Esophagus squamous epithelium (tissue), 5 donors: ENCODE results near the gene SLC25A11. TPM values are rescaled to one million over a fixed set of nuclear protein-coding genes. Genes with fewer than 3 reads are reported as not detected.

Experiments used
- DNase-seq: peaks from one replicate; lab custom pipeline; 2025; lab: John Stamatoyannopoulos, UW
- H3K27ac ChIP-seq, 4 donors: fragments of 200-600 bp; sonication (generic); one replicate each; pipeline ENCODE4 v1.5.1; 2016 to 2019; ENCODE audit warnings: mild to moderate bottlenecking in 1 of 4
- H3K27me3 ChIP-seq, 4 donors: fragments of 200-600 bp; sonication (generic); 1 replicate in 3 of 4; 2 replicates in 1 of 4; pipeline versions ENCODE4 v1.5.1 to v1.6.0; 2017 to 2021; ENCODE audit warnings: antibody characterized with exemption in 1 of 4
- H3K36me3 ChIP-seq, 3 donors: fragments of 200-600 bp; sonication (generic); one replicate each; pipeline ENCODE4 v1.5.1; 2016 to 2019
- H3K4me1 ChIP-seq, 3 donors: fragments of 200-600 bp; sonication (generic); one replicate each; pipeline ENCODE4 v1.5.1; 2017 to 2019
- H3K4me3 ChIP-seq, 4 donors: fragments of 200-600 bp; sonication (generic); 1 replicate in 3 of 4; 2 replicates in 1 of 4; pipeline ENCODE4 v1.5.1; 2016 to 2019; ENCODE audit warnings: mild to moderate bottlenecking in 2 of 4, moderate library complexity in 1 of 4
- H3K9me3 ChIP-seq, 3 donors: fragments of 200-600 bp; sonication (generic); one replicate each; pipeline ENCODE4 v1.5.1; 2016 to 2019
- POLR2A ChIP-seq, 4 donors: fragments of 450-650 bp; IDR thresholded peaks; one replicate each; pipeline ENCODE4 v1.6.1; 2017; ENCODE audit warnings: antibody characterized with exemption in 4 of 4, mild to moderate bottlenecking in 4 of 4, moderate library complexity in 3 of 4
- WGBS, 2 donors: methylation state at CpG; one replicate each; pipeline ENCODE4 v1.1.5; 2018; 5-methylcytosine and 5-hydroxymethylcytosine counted together
- intact Hi-C: fragments of 100-400 bp; cut with DNase I; formaldehyde crosslinking; loops from one replicate; pipeline ENCODE4 v1.15.0; 2022
- total RNA-seq, 4 donors: library from RNA; depleted of rRNA; stranded (reverse); fragments of >200 nt; gene quantifications; one replicate each; pipeline ENCODE4 v1.1.0, GENCODE V29; 2016
- TF ChIP-seq, protein P1 (sequence below), 6 experiments: fragments of 450-650 bp in 4 of 6; fragments of 200-600 bp in 2 of 6; sonication (generic) in 2 of 6; IDR thresholded peaks; one replicate each; pipeline ENCODE4 v1.5.1; 2016 to 2019; ENCODE audit warnings: antibody characterized with exemption in 6 of 6, mild to moderate bottlenecking in 4 of 6, moderate library complexity in 4 of 6
- donor health status: DM: yes; HTN: yes; CAD: no.

SLC25A11 gene
- total RNA-seq, 4 donors from 2014 or later, result 29.3 to 54.2 (median 42.2) TPM

DNA sequence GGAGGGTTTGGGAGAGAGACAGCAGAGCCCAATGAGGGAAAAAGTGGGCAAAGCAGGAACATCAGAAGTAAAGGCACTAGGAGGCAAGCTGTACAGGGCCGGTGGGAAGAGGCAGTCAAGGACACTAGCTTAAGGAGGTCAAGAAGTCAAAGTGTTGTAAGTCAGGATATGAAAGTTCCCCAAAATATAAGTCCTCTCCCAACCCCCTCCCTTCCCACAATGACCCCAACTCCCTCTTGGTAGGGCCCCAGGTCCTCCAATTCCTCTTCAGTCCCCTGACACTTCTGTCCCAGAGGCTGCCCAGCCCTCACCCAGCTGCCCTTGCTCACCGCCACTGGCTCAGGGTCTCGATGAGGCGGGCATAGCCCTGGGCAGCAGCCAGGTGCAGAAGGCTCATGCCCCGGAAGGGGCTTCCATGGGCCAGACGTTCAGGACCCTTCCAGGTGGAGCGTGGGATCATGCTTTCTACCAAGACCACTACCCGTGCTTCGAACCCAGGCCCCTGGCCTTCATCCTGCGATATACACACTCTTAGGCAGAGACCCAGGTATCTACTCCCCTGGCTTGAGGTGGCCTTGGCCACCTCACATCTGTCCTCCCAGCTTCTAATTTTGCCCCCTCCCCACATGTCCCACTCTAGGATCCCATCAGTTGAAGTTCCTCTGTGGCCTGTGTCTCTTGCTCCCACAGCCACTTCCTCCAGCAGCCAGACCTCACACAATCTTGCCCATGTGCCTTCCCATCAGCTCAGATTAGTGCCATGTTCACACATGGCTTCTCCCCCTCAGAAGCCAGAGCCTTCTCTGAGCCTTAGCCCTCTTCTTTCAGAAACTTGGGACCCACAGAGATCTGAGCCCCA lies 33.6 kb upstream of the SLC25A11 start:
- Histone ChIP-seq H3K4me3 (no peak overlapping the region), H3K4me1 (peaks cover 8 to 16% (median 10%) of the 10 kb centered on the region in 3 donors), H3K36me3 (peaks cover 24 to 91% (median 32%) of the 10 kb centered on the region in 3 donors), H3K27ac (no peak overlapping the region), H3K9me3 (no peaks in the 10 kb centered on the region), H3K27me3 (no peaks in the 10 kb centered on the region)
- no peak for DNase-seq
- TF ChIP-seq, protein P1, sequence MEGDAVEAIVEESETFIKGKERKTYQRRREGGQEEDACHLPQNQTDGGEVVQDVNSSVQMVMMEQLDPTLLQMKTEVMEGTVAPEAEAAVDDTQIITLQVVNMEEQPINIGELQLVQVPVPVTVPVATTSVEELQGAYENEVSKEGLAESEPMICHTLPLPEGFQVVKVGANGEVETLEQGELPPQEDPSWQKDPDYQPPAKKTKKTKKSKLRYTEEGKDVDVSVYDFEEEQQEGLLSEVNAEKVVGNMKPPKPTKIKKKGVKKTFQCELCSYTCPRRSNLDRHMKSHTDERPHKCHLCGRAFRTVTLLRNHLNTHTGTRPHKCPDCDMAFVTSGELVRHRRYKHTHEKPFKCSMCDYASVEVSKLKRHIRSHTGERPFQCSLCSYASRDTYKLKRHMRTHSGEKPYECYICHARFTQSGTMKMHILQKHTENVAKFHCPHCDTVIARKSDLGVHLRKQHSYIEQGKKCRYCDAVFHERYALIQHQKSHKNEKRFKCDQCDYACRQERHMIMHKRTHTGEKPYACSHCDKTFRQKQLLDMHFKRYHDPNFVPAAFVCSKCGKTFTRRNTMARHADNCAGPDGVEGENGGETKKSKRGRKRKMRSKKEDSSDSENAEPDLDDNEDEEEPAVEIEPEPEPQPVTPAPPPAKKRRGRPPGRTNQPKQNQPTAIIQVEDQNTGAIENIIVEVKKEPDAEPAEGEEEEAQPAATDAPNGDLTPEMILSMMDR (IDR thresholded peaks at IDR 0.05), result no peak
- no peak for TF ChIP-seq POLR2A (IDR thresholded peaks at IDR 0.05)
- 80 to 92% methylated on average over 6 to 10 of the region's 10 CpGs for WGBS, 2 donors
- intact Hi-C loops, result no loop called here

DNA sequence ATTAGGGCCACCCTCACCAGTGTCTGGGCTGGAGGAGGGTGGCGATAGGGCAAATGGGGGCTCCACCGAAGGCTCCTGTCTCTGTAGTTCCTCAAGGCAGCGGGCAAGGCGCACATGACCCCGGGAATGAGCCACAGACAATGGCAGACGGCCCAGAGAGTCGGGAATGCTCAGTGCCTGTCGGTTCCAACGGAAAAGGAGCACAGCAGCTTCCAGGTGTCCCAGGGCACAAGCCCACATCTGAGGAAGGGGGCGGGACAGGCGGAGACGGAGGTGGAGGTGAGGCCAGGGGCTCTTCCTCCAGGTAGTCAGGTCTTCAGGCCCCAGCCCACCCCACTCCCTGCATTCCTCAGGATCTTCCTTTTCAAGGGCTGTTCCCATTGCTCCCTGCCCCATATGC lies 32.9 kb upstream of the SLC25A11 start:
- H3K9me3 ChIP-seq, result no peaks in the 10 kb centered on the region
- no peak for DNase-seq
- H3K36me3 ChIP-seq, result peaks cover 20 to 83% (median 32%) of the 10 kb centered on the region in 3 donors
- intact Hi-C loops, result no loop called here
- no peaks in the 10 kb centered on the region for H3K27me3 ChIP-seq
- H3K4me3 ChIP-seq, result no peak overlapping the region
- no peak overlapping the region for H3K27ac ChIP-seq
- H3K4me1 ChIP-seq, result peaks cover 13 to 23% (median 14%) of the 10 kb centered on the region in 3 donors
- TF ChIP-seq, protein P1 (IDR thresholded peaks at IDR 0.05), result no peak
- no CpG with 5 or more reads among the region's 12 CpGs for WGBS, 2 donors

DNA sequence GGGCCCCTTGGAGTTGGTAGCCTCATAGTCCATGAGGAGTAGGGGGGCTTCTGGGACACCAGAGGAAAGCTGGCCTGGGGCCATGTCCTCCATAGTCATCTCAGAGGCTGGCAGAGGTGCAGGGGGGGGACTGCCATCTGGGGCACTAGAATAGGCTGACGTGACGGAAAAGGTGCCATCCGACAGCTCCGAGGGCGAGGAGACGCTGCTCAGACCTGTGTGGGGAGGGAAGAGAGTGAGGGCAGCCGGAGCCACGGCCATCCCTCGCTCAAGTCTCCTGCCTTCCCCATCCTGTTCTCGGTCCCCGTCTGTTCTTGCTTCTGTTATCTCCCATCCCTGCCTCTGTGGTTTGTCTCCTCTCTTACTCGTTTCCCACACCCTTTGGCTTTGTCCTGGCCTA lies 32.5 kb upstream of the SLC25A11 start:
- 91 to 93% methylated on average over 12 of the region's 12 CpGs for WGBS, 2 donors
- DNase-seq, result no peak
- Histone ChIP-seq H3K27me3 (no peaks in the 10 kb centered on the region), H3K4me1 (peaks cover 13 to 23% (median 14%) of the 10 kb centered on the region in 3 donors), H3K4me3 (no peak overlapping the region), H3K9me3 (no peaks in the 10 kb centered on the region), H3K36me3 (peaks cover 16 to 79% (median 32%) of the 10 kb centered on the region in 3 donors), H3K27ac (peak overlapping the region in 1 of 4 donors; percentile 23)
- intact Hi-C loops, result no loop called here
- TF ChIP-seq POLR2A (IDR thresholded peaks at IDR 0.05), result no peak
- TF ChIP-seq, protein P1 (IDR thresholded peaks at IDR 0.05), result no peak

DNA sequence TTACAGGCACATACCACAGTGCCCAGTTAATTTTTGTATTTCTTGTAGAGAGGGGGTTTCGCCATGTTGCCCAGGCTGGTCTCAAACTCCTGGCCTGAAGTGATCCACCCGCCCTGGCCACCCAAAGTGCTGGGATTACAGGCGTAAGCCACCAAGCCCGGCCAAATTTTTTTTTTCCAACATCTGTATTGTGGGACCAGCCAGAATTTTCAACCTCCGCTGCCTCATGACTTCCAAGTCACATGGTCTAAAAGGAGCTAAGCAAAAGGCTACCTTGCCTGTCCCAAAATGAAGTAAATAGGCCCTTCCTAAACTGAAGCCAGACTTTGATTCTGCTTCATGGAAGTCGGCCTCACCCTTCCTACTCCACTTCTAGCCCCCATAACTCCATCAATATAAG lies 32.0 kb upstream of the SLC25A11 start:
- 78 to 88% methylated on average over 6 of the region's 6 CpGs for WGBS, 2 donors
- Histone ChIP-seq H3K27ac (peak overlapping the region in 1 of 4 donors; percentile 23), H3K9me3 (no peaks in the 10 kb centered on the region), H3K4me1 (peaks cover 13 to 24% (median 14%) of the 10 kb centered on the region in 3 donors), H3K4me3 (no peak overlapping the region), H3K27me3 (no peaks in the 10 kb centered on the region), H3K36me3 (peaks cover 14 to 74% (median 29%) of the 10 kb centered on the region in 3 donors)
- intact Hi-C loops, result no loop called here
- no peak for DNase-seq
- TF ChIP-seq POLR2A (IDR thresholded peaks at IDR 0.05), result no peak
- TF ChIP-seq, protein P1 (IDR thresholded peaks at IDR 0.05), result no peak

DNA sequence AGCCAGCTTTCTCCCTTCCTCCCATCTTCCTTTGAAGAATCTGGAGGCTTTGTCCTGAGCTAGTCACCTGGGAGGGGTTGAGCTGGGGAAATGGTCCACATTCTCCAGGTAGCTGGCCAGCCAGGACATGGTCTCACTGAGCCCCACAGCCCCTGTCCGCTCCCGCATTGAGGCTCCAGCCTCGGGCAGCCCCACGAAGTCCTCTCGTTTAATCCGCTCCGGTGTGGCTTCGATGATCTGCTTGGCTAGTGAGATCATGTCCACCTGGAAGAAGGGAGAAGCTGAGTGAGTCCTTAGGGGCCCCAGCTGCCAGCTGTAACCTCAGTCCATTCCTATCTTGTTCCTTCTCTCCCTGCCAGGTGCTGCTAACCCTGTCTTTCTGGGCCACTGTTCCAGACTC lies 30.4 kb upstream of the SLC25A11 start:
- H3K27ac ChIP-seq, result peak overlapping the region in 2 of 4 donors; percentile 98 to 99
- no peak for DNase-seq
- intact Hi-C loops, result no loop called here
- no peak overlapping the region for H3K4me3 ChIP-seq
- TF ChIP-seq, protein P1 (IDR thresholded peaks at IDR 0.05), result no peak
- TF ChIP-seq POLR2A (IDR thresholded peaks at IDR 0.05), result no peak
- H3K4me1 ChIP-seq, result peaks cover 21 to 39% (median 25%) of the 10 kb centered on the region in 3 donors
- 83 to 97% methylated on average over 7 of the region's 8 CpGs for WGBS, 2 donors
- no peaks in the 10 kb centered on the region for H3K9me3 ChIP-seq
- H3K36me3 ChIP-seq, result peaks cover 10 to 59% (median 26%) of the 10 kb centered on the region in 3 donors
- H3K27me3 ChIP-seq, result no peaks in the 10 kb centered on the region
